GM23338 (cell line): ENCODE data around the gene SND1. TPM values are rescaled to one million over a fixed set of nuclear protein-coding genes. Genes with fewer than 3 reads are reported as not detected.

Source experiments
- ATAC-seq: fragments of 200-7000 bp; cut with Tn5 transposase; 3 replicates; pipeline ENCODE4 v1.9.1; 2020
- DNase-seq: peaks from one replicate; pipeline ENCODE4 v3.0.0-alpha.2; 2015; ENCODE audit warnings: low spot score
- H2AFZ ChIP-seq: fragments of 200-600 bp; sonication (generic); 2 replicates; pipeline ENCODE4 v1.8.0; 2016; ENCODE audit warnings: antibody characterized with exemption, mild to moderate bottlenecking, moderate library complexity
- H3F3A ChIP-seq: fragments of 200-600 bp; sonication (generic); replicated peaks from 2 replicates; pipeline ENCODE4 v1.8.0; 2017; ENCODE audit warnings: antibody characterized with exemption, mixed run types, low read depth
- H3K27ac ChIP-seq: fragments of 200-600 bp; sonication (generic); 2 replicates; pipeline ENCODE4 v1.6.1; 2016; ENCODE audit warnings: low read depth
- H3K27me3 ChIP-seq: fragments of 200-600 bp; sonication (generic); 2 replicates; pipeline ENCODE4 v1.8.0; 2016; ENCODE audit warnings: mild to moderate bottlenecking, mixed run types, moderate library complexity; ENCODE audit not compliant: insufficient read depth
- H3K36me3 ChIP-seq: fragments of 200-600 bp; sonication (generic); 2 replicates; pipeline ENCODE4 v1.8.0; 2016; ENCODE audit warnings: mild to moderate bottlenecking; ENCODE audit not compliant: insufficient read depth
- H3K4me1 ChIP-seq: fragments of 200-600 bp; sonication (generic); 2 replicates; pipeline ENCODE4 v1.8.0; 2016; ENCODE audit warnings: mild to moderate bottlenecking, moderate library complexity; ENCODE audit not compliant: insufficient read depth
- H3K4me2 ChIP-seq: fragments of 200-600 bp; sonication (generic); 2 replicates; pipeline ENCODE4 v1.7.1; 2017; ENCODE audit warnings: mixed run types
- H3K4me3 ChIP-seq: fragments of 200-600 bp; sonication (generic); 2 replicates; pipeline ENCODE4 v1.6.1; 2016; ENCODE audit warnings: mixed run types
- H3K79me2 ChIP-seq: fragments of 200-600 bp; sonication (generic); replicated peaks from 2 replicates; pipeline ENCODE4 v1.8.0; 2017; ENCODE audit warnings: mild to moderate bottlenecking; ENCODE audit not compliant: insufficient read depth
- H3K9me2 ChIP-seq: fragments of 200-600 bp; sonication (generic); 2 replicates; pipeline ENCODE4 v1.8.0; 2017; ENCODE audit not compliant: insufficient read depth
- H4K20me1 ChIP-seq: fragments of 200-600 bp; sonication (generic); replicated peaks from 2 replicates; pipeline ENCODE4 v1.8.0; 2017; ENCODE audit warnings: mild to moderate bottlenecking; ENCODE audit not compliant: insufficient read depth
- H3K27ac Mint-ChIP-seq: 2 replicates; pipeline ENCODE4 v1.8.0; 2020; ENCODE audit warnings: inconsistent platforms, mild to moderate bottlenecking, moderate library complexity, mixed read lengths
- H3K27me3 Mint-ChIP-seq: 3 replicates; pipeline ENCODE4 v1.8.0; 2022; ENCODE audit warnings: low read depth, mild to moderate bottlenecking, moderate library complexity, mixed read lengths, inconsistent platforms; ENCODE audit not compliant: insufficient read depth, poor library complexity
- H3K36me3 Mint-ChIP-seq: 3 replicates; pipeline ENCODE4 v1.8.0; 2021; ENCODE audit warnings: low read depth, mild to moderate bottlenecking, inconsistent platforms, moderate library complexity, mixed read lengths
- H3K4me1 Mint-ChIP-seq: 3 replicates; pipeline ENCODE4 v1.8.0; 2020; ENCODE audit warnings: mild to moderate bottlenecking, inconsistent platforms, mixed read lengths
- H3K4me3 Mint-ChIP-seq: 3 replicates; pipeline ENCODE4 v1.8.0; 2021; ENCODE audit warnings: moderate library complexity, mild to moderate bottlenecking, inconsistent platforms, mixed read lengths
- H3K9me3 Mint-ChIP-seq: 3 replicates; pipeline ENCODE4 v1.8.0; 2020; ENCODE audit warnings: moderate library complexity, mild to moderate bottlenecking, inconsistent platforms, mixed read lengths
- EZH2 ChIP-seq: fragments of 200-600 bp; sonication (generic); IDR thresholded peaks from one replicate; pipeline ENCODE4 v1.8.0; 2017; ENCODE audit warnings: antibody characterized with exemption, mild to moderate bottlenecking, low read depth; ENCODE audit not compliant: unreplicated experiment
- EZH2phosphoT487 ChIP-seq: fragments of 200-600 bp; sonication (generic); IDR thresholded peaks from one replicate; pipeline ENCODE4 v1.8.1; 2018; ENCODE audit warnings: antibody characterized with exemption; ENCODE audit not compliant: unreplicated experiment
- JUNB ChIP-seq: IDR thresholded peaks from one replicate; pipeline ENCODE4 v1.6.1; 2016; ENCODE audit warnings: antibody characterized with exemption; ENCODE audit not compliant: unreplicated experiment
- NANOG ChIP-seq: IDR thresholded peaks from 2 replicates; pipeline ENCODE4 v1.6.1; 2016; ENCODE audit warnings: antibody characterized with exemption, borderline replicate concordance
- REST ChIP-seq: IDR thresholded peaks from one replicate; pipeline ENCODE4 v1.6.1; 2018; ENCODE audit warnings: antibody characterized with exemption; ENCODE audit not compliant: unreplicated experiment
- ZNF114 ChIP-seq: fragments of 250-450 bp; sonication (Bioruptor Pico); IDR thresholded peaks from 2 replicates; pipeline ENCODE4 v1.5.0; 2020; ENCODE audit warnings: mild to moderate bottlenecking, moderate library complexity
- ZNF331 ChIP-seq: fragments of 250-450 bp; sonication (Bioruptor Pico); IDR thresholded peaks from 2 replicates; pipeline ENCODE4 v1.5.0; 2020; ENCODE audit warnings: low read depth, mild to moderate bottlenecking, moderate library complexity
- polyA plus RNA-seq: library from polyadenylated mRNA; unstranded; fragments of >200 nt; fragmentation: Nextera tagmentation; extraction: Ambion mirVana; gene quantifications from 2 replicates; pipeline ENCODE4 v1.2.1, GENCODE V29; 2016
- total RNA-seq: library from RNA; depleted of rRNA; stranded (reverse); fragments of >200 nt; shearing (Covaris generic); gene quantifications from 2 replicates; pipeline ENCODE4 v1.2.3, GENCODE V29; 2014
- TF ChIP-seq, protein P1 (sequence below): fragments of 250-450 bp; sonication (Bioruptor Pico); IDR thresholded peaks from 2 replicates; pipeline ENCODE4 v1.5.0; 2020; ENCODE audit warnings: mild to moderate bottlenecking, moderate library complexity
- TF ChIP-seq, protein P2 (sequence below), 2 experiments: fragments of 200-600 bp in 1 of 2; sonication (generic) in 1 of 2; conservative IDR thresholded peaks; 2 replicates each; pipeline versions ENCODE4 v1.5.1 to v1.6.1; 2016 to 2017; ENCODE audit warnings: antibody characterized with exemption in 2 of 2, low read depth in 2 of 2, mild to moderate bottlenecking in 2 of 2, moderate library complexity in 1 of 2

Gene SND1
- total and polyA plus RNA-seq, 2 experiments from 2014 or later: 107 to 254 TPM

DNA sequence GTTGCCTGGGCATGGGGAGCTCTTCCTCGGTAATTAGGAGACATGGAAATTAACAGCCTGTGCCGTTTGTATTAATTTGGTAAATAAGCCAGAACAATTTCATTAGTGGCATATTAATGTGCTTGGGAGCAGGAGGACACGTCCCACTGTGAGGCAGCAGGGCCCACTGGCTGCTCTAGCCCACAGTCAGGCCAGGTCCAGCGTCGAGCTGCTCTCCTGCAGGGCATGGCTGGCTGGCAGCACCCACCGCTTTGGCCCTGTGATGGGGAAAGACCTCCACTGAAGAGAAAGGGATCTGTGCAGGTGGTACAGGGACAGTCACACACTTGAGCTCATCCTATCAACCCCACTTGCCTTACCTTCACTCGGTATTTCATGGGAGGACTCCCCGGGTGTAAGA lies 416.8 kb downstream of the SND1 start (continued):
- TF ChIP-seq, protein P1, sequence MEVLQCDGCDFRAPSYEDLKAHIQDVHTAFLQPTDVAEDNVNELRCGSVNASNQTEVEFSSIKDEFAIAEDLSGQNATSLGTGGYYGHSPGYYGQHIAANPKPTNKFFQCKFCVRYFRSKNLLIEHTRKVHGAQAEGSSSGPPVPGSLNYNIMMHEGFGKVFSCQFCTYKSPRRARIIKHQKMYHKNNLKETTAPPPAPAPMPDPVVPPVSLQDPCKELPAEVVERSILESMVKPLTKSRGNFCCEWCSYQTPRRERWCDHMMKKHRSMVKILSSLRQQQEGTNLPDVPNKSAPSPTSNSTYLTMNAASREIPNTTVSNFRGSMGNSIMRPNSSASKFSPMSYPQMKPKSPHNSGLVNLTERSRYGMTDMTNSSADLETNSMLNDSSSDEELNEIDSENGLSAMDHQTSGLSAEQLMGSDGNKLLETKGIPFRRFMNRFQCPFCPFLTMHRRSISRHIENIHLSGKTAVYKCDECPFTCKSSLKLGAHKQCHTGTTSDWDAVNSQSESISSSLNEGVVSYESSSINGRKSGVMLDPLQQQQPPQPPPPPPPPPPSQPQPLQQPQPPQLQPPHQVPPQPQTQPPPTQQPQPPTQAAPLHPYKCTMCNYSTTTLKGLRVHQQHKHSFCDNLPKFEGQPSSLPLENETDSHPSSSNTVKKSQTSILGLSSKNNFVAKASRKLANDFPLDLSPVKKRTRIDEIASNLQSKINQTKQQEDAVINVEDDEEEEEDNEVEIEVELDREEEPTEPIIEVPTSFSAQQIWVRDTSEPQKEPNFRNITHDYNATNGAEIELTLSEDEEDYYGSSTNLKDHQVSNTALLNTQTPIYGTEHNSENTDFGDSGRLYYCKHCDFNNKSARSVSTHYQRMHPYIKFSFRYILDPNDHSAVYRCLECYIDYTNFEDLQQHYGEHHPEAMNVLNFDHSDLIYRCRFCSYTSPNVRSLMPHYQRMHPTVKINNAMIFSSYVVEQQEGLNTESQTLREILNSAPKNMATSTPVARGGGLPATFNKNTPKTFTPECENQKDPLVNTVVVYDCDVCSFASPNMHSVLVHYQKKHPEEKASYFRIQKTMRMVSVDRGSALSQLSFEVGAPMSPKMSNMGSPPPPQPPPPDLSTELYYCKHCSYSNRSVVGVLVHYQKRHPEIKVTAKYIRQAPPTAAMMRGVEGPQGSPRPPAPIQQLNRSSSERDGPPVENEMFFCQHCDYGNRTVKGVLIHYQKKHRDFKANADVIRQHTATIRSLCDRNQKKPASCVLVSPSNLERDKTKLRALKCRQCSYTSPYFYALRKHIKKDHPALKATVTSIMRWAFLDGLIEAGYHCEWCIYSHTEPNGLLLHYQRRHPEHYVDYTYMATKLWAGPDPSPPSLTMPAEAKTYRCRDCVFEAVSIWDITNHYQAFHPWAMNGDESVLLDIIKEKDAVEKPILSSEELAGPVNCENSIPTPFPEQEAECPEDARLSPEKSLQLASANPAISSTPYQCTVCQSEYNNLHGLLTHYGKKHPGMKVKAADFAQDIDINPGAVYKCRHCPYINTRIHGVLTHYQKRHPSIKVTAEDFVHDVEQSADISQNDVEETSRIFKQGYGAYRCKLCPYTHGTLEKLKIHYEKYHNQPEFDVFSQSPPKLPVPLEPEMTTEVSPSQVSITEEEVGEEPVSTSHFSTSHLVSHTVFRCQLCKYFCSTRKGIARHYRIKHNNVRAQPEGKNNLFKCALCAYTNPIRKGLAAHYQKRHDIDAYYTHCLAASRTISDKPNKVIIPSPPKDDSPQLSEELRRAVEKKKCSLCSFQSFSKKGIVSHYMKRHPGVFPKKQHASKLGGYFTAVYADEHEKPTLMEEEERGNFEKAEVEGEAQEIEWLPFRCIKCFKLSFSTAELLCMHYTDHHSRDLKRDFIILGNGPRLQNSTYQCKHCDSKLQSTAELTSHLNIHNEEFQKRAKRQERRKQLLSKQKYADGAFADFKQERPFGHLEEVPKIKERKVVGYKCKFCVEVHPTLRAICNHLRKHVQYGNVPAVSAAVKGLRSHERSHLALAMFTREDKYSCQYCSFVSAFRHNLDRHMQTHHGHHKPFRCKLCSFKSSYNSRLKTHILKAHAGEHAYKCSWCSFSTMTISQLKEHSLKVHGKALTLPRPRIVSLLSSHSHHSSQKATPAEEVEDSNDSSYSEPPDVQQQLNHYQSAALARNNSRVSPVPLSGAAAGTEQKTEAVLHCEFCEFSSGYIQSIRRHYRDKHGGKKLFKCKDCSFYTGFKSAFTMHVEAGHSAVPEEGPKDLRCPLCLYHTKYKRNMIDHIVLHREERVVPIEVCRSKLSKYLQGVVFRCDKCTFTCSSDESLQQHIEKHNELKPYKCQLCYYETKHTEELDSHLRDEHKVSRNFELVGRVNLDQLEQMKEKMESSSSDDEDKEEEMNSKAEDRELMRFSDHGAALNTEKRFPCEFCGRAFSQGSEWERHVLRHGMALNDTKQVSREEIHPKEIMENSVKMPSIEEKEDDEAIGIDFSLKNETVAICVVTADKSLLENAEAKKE (CRISPR knock-in tag): no peak
- TF ChIP-seq EZH2 (no peak), ZNF114 (CRISPR knock-in tag) (no peak), EZH2phosphoT487 (no peak), JUNB (no peak)

GRCh38 chr7:128069373-128070364 lies 417.7 kb downstream of the SND1 start:
- Histone ChIP-seq H3K9me2 (no peaks in the 10 kb centered on the region), H2AFZ (no peak overlapping the region), H3K27me3 (no peaks in the 10 kb centered on the region), H3K27ac (no peak overlapping the region), H3K36me3 (no peaks in the 10 kb centered on the region), H3K4me1 (no peaks in the 10 kb centered on the region), H3F3A (no peaks in the 10 kb centered on the region), H3K79me2 (no peaks in the 10 kb centered on the region), H3K4me2 (no peak overlapping the region), H3K4me3 (no peak overlapping the region), H4K20me1 (no peaks in the 10 kb centered on the region; the same call in 1 of the 2 replicates)
- no peaks in the 10 kb centered on the region for H3K9me3 Mint-ChIP-seq
- H3K36me3 Mint-ChIP-seq: no peaks in the 10 kb centered on the region; the same call in 2 of the 3 replicates
- H3K27ac Mint-ChIP-seq: peak overlapping the region; percentile 41; the same call in 1 of the 2 replicates
- TF ChIP-seq ZNF331 (no peak), REST (no peak), NANOG (no peak)
- TF ChIP-seq, protein P2, sequence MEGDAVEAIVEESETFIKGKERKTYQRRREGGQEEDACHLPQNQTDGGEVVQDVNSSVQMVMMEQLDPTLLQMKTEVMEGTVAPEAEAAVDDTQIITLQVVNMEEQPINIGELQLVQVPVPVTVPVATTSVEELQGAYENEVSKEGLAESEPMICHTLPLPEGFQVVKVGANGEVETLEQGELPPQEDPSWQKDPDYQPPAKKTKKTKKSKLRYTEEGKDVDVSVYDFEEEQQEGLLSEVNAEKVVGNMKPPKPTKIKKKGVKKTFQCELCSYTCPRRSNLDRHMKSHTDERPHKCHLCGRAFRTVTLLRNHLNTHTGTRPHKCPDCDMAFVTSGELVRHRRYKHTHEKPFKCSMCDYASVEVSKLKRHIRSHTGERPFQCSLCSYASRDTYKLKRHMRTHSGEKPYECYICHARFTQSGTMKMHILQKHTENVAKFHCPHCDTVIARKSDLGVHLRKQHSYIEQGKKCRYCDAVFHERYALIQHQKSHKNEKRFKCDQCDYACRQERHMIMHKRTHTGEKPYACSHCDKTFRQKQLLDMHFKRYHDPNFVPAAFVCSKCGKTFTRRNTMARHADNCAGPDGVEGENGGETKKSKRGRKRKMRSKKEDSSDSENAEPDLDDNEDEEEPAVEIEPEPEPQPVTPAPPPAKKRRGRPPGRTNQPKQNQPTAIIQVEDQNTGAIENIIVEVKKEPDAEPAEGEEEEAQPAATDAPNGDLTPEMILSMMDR (conservative IDR thresholded peaks at IDR 0.05; ENCODE audit: low read depth in 2 of 2): no peak
- ATAC-seq (no peak), DNase-seq (no peak)
- H3K4me3 Mint-ChIP-seq: no peak overlapping the region
- peaks cover 14% of the 10 kb centered on the region for H3K27me3 Mint-ChIP-seq
- peaks cover 28% of the 10 kb centered on the region for H3K4me1 Mint-ChIP-seq
